Prostate gland (tissue), 2 donors: Measurements from ENCODE around the gene ADAMTS12.

Experiments
- POLR2A ChIP-seq: fragments of 450-650 bp; IDR thresholded peaks from one replicate; pipeline ENCODE4 v1.6.1; 2016; ENCODE audit warnings: antibody characterized with exemption, mild to moderate bottlenecking
- POLR2AphosphoS5 ChIP-seq: sonication (generic); formaldehyde crosslinking; IDR thresholded peaks from one replicate; pipeline ENCODE4 v1.6.1; 2017; ENCODE audit warnings: antibody characterized with exemption
- TF ChIP-seq, protein P1 (sequence below), 4 experiments: fragments of 200-600 bp in 2 of 4; fragments of 450-650 bp in 2 of 4; sonication (generic) in 2 of 4; IDR thresholded peaks; 1 replicate in 3 of 4; 2 replicates in 1 of 4; pipeline ENCODE4 v1.5.1; 2016 to 2019; ENCODE audit warnings: antibody characterized with exemption in 4 of 4, mild to moderate bottlenecking in 2 of 4, moderate library complexity in 2 of 4

GRCh38 chr5:33557605-33558004 lies 334.2 kb downstream of the ADAMTS12 start:
- TF ChIP-seq, protein P1, sequence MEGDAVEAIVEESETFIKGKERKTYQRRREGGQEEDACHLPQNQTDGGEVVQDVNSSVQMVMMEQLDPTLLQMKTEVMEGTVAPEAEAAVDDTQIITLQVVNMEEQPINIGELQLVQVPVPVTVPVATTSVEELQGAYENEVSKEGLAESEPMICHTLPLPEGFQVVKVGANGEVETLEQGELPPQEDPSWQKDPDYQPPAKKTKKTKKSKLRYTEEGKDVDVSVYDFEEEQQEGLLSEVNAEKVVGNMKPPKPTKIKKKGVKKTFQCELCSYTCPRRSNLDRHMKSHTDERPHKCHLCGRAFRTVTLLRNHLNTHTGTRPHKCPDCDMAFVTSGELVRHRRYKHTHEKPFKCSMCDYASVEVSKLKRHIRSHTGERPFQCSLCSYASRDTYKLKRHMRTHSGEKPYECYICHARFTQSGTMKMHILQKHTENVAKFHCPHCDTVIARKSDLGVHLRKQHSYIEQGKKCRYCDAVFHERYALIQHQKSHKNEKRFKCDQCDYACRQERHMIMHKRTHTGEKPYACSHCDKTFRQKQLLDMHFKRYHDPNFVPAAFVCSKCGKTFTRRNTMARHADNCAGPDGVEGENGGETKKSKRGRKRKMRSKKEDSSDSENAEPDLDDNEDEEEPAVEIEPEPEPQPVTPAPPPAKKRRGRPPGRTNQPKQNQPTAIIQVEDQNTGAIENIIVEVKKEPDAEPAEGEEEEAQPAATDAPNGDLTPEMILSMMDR (IDR thresholded peaks at IDR 0.05): no peak
- TF ChIP-seq POLR2AphosphoS5 (no peak), POLR2A (no peak)
